HG02840 (cell line): ENCODE measurements around the gene SLC8A2.

Experiments used
- ATAC-seq: cut with Tn5 transposase; IDR thresholded peaks from one replicate; pipeline ENCODE4 v1.9.1; 2021; ENCODE audit warnings: mild to moderate bottlenecking, moderate library complexity, moderate number of reproducible peaks; ENCODE audit not compliant: unreplicated experiment, low FRiP score

The SLC8A2 gene

GRCh38 chr19:47434088-47434487, 37.6 kb downstream of the SLC8A2 start:
- no peak for ATAC-seq

- no peak for ATAC-seq
Observed at GRCh38 chr19:47433121-47433520, 38.6 kb downstream of the SLC8A2 start.

GRCh38 chr19:47432499-47432898, 39.2 kb downstream of the SLC8A2 start:
- ATAC-seq = no peak

- ATAC-seq = no peak
Observed at GRCh38 chr19:47432091-47432490, 39.6 kb downstream of the SLC8A2 start.

- no peak for ATAC-seq
Observed at GRCh38 chr19:47430041-47430802, 41.5 kb downstream of the SLC8A2 start.

GRCh38 chr19:47429140-47429793, 42.4 kb downstream of the SLC8A2 start:
- no peak for ATAC-seq

GRCh38 chr19:47428177-47428894, 43.4 kb downstream of the SLC8A2 start:
- ATAC-seq = no peak

- no peak for ATAC-seq
Observed at GRCh38 chr19:47427241-47428176, 44.2 kb downstream of the SLC8A2 start.

- ATAC-seq = no peak
Observed at GRCh38 chr19:47423203-47423882, 48.4 kb downstream of the SLC8A2 start.

GRCh38 chr19:47422417-47423163, 49.1 kb downstream of the SLC8A2 start:
- ATAC-seq = no peak

GRCh38 chr19:47421844-47422395, 49.8 kb downstream of the SLC8A2 start:
- ATAC-seq = no peak

- no peak for ATAC-seq
Observed at GRCh38 chr19:47421244-47421786, 50.4 kb downstream of the SLC8A2 start.

- no peak for ATAC-seq
Observed at GRCh38 chr19:47419789-47420188, 51.9 kb downstream of the SLC8A2 start.

- no peak for ATAC-seq
Observed at GRCh38 chr19:47419030-47419783, 52.5 kb downstream of the SLC8A2 start, which contains the start of gene MEIS3. TSS of gene MEIS3 (minus strand) at chr19:47419527. CDS start at chr19:47419081, 446 bp downstream.

- no peak for ATAC-seq
Observed at GRCh38 chr19:47418692-47419029, 53.0 kb downstream of the SLC8A2 start.

GRCh38 chr19:47417746-47418691, 53.7 kb downstream of the SLC8A2 start:
- ATAC-seq = no peak
